GM19463 (cell line): Measurements from ENCODE around the gene ZNF423.

Experiments
- ATAC-seq: cut with Tn5 transposase; IDR thresholded peaks from one replicate; pipeline ENCODE4 v1.9.1; 2021; ENCODE audit warnings: mild to moderate bottlenecking, moderate library complexity; ENCODE audit not compliant: unreplicated experiment

Gene ZNF423

GRCh38 chr16:49651996-49652395, 203.9 kb downstream of the ZNF423 start:
- no peak for ATAC-seq

- ATAC-seq = no peak
These were observed 204.7 kb downstream of the ZNF423 start for GRCh38 chr16:49651226-49651625.

GRCh38 chr16:49650603-49651002, 205.3 kb downstream of the ZNF423 start:
- no peak for ATAC-seq

- ATAC-seq = no peak
These were observed 206.7 kb downstream of the ZNF423 start for GRCh38 chr16:49649013-49649765.

GRCh38 chr16:49647673-49648072, 208.2 kb downstream of the ZNF423 start:
- no peak for ATAC-seq

GRCh38 chr16:49645263-49645662, 210.6 kb downstream of the ZNF423 start:
- ATAC-seq = no peak

GRCh38 chr16:49644145-49644463, 211.8 kb downstream of the ZNF423 start:
- no peak for ATAC-seq

- ATAC-seq = no peak
These were observed 212.3 kb downstream of the ZNF423 start for GRCh38 chr16:49643429-49644144.

- no peak for ATAC-seq
These were observed 214.7 kb downstream of the ZNF423 start for GRCh38 chr16:49641250-49641649.

GRCh38 chr16:49640581-49640980, 215.3 kb downstream of the ZNF423 start:
- ATAC-seq = no peak

- no peak for ATAC-seq
These were observed 216.0 kb downstream of the ZNF423 start for GRCh38 chr16:49639739-49640431.

- no peak for ATAC-seq
These were observed 217.0 kb downstream of the ZNF423 start for GRCh38 chr16:49638673-49639610.

GRCh38 chr16:49637933-49638672, 217.8 kb downstream of the ZNF423 start:
- no peak for ATAC-seq

GRCh38 chr16:49637511-49637910, 218.4 kb downstream of the ZNF423 start:
- ATAC-seq = no peak

- no peak for ATAC-seq
These were observed 219.3 kb downstream of the ZNF423 start for GRCh38 chr16:49636608-49637007.

- ATAC-seq = no peak
These were observed 220.0 kb downstream of the ZNF423 start for GRCh38 chr16:49635591-49636581.

GRCh38 chr16:49635009-49635350, 220.9 kb downstream of the ZNF423 start:
- no peak for ATAC-seq

- no peak for ATAC-seq
These were observed 221.5 kb downstream of the ZNF423 start for GRCh38 chr16:49634235-49635008.
